ELR (cell line): Measurements from ENCODE around the gene VPS33B.
"Not testable (repeated sequence)": the region's sequence is repeated elsewhere in the genome, so short reads cannot be mapped to it uniquely, and the experiment has no call there.

Experiments
- DNase-seq: peaks from one replicate; pipeline ENCODE4 v3.0.0-alpha.2; 2015; ENCODE audit warnings: low read depth

Gene VPS33B

DNA sequence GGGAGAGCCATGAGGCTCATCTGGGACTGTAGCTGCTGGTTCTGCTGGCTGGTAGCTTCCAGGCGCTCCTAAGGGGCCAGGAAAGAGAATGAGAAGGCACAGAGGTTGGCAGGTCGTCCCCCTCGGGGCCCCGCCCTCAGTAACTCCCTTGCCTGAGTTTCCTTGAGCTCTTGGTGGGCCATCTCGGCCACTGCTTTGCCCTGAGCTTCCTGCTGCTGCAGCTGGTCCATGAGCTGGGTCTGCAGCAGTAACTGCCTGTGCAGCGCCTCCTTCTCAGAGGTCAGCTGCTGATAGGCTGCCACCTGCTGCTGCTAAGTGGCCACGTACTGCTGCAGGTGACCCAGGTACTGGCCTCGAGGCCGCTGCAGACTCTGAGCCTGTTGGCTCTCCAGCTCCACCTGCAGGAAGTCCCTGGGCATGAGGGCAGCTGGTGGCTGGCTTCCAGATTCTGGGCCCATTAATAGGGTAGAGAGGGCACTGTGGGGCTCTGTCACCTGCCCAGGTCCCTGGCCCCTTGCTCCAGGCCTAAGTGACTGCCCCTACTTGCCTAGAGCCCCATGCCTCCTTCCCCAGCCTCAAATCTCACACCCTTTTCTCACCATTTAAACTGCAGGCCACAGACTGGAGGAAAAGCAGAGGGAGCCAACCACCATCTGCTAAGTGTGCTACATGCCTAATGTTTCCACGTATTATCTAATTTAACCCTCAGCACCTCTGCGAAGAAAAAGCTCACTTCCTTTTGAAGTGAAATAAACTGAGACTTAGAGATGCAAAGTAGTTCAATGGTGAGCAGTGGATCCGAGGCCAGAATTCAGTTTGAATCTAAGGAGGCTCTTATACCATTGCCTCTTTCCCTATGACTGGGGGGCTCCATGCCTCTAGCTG lies 10.8 kb upstream of the VPS33B start:
- DNase-seq, result peak; percentile 47

DNA sequence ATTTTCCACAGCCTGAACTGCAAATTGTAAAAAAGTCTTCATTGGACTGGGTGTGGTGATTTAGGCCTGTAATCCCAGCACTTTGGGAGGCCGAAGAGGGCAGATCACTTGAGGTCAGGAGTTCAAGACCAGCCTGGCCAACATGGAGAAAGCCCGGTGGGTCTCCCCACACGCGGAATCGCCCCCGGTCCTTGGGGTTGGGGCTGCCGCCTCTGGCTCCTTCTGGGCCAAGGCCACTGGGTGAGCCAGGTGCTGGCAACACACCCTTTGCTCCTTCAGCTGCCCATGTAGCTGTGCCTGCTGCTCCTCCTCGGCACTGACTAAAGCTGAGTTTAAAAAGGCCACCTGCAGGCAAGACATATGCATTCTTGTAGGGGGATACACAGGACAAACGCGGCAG lies 9.4 kb upstream of the VPS33B start:
- DNase-seq, result no peak

DNA sequence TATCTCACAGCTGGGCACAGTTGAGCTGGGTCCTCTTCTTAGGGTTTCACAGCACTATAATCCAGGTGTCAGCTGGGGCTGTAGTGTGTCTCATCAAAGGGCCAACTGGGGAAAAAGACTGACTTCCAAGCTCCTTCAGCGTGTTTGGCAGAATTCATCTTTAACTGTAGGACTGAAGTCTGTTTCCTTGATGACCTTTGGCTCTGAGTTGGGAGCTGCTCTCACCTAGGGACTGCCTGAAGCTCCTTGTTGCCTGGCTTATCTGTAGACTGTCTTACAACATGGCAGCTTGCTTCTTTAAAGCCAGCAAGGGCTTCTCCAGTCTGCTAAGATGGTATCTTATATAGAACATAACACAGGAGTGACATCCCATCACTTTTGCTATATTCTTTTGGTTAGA lies 5.3 kb upstream of the VPS33B start:
- DNase-seq, result no peak

DNA sequence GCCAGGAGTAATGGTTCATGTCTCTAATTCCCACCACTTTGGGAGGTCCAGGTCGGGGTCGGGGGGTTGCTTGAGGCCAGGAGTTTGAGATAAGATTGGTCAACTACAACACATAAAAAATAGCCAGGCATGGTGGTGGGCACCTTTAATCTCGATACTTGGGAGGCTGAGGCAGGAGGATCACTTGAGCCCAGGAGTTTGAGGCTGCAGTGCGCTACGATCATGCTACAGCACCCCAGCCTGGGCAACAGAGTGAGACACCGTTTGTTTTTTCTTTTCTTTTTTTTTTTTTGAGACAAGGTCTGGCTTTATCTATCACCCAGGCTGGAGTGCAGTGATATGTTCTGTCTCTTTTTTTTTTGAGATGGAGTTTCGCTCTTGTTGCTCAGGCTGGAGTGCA lies 1.3 kb upstream of the VPS33B start:
- no peak for DNase-seq

DNA sequence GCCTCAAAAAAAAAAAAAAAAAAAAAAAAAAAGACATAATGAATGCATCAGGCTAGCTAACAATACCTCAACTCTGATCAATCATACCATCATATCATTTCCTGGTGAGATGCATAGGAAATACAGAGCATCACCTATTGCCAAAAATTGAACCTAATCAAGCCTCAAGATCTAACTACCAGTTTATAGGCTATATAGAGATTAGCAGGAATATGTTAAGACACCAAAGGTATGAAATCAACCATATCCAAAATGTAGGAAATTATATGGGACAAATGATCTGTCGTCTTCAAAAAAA lies 387 bp upstream of the VPS33B start:
- no peak for DNase-seq

DNA sequence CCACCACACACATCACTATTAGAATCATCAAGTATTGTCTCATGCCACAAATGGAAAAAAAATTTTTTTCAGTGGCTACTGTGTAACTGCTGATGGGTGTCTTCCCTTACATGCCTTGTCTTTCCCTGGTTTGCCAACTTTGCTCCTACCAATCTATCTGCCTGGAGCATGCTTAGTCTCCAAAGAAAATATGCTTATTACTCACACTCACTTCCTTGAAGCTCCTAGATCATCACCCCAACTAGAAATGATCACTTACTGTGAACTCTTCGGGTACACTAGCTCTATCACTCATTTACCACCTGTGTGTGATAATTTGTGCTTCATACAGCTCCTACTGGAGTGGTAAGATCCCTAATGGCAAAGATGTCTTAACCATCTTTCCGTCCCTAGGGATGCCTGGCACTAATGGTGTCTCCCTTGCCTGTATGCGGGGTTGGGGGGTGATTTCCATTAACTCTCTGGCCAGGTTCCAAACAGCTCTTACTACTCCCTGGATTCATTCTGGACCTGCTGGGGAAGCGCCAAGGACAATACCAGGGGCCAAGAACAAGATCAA lies 799 bp downstream of the VPS33B start:
- peak; percentile 54 for DNase-seq

DNA sequence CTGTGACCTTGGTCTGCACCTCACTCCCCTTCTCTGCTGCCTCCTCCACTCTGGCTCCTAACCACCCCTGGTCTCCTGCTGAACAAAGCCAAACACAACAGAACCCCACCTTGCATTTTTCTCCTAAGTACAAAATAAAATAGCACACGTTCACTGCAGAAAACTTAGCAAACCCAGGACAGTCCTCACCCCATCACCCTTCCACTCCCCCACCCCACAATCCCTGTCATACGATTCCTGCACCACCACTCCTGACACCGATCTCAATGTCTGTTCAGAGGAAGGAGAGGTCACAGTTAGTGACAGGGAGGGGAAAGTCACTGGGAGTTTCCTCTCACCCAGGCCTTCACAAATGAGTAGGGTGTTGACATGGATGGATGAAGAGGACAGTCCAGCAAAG lies 4.2 kb downstream of the VPS33B start:
- DNase-seq, result no peak

DNA sequence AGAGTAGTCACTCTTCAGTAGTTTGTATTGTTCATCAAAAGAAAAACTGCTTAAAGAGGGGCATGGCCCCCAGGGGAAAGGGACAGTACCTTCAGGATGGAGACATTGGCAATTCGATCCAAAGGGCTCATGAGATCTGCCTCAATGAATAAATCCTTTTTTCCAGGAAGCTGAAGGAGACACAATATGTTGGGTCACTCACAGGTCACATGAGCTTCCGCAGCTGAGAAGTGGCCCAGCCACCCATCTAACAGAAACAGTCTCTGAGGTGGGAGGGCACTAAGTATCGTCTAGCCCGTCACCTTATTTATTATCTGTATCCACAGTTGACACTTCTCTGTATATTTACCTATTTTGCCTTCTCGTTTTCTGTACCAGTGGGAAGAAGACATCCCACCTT lies 4.7 kb downstream of the VPS33B start:
- no peak for DNase-seq

DNA sequence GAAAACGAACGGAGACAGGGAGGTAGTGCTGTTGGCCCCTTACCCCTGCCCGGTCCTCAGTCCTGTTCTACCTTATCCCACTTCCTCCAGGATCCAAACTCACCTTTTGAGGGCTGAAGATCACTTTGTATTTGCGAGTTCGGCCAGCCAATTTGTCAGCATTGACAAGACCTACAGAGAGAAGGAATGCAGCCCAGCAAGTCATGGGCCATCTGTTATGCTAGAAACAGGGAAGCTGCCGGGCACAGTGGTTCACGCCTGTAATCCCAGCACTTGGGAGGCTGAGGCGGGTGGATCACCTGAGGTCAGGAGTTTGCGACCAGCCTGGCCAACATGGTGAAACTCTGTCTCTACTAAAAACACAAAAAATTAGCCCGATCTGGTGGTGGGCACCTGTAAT lies 8.7 kb downstream of the VPS33B start:
- not testable (repeated sequence) for DNase-seq

DNA sequence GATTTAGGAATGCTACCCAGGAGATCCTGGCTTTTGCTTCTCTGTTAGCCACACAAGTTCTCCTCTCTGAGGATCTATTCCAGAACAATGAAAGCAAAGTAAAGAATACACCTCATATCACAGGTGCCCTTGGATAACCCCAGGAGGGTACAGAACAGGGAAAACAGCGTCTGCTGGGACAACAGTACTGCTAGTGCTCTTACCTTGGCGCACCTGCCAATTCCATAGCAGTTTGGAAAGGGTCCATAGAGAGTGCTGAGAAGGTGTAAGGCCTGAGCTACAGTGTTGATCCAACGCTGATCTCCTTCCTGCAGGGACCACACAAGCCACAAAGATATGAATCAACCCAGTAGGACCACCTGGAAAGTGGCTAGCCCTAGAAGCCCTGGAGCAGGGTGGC lies 15.1 kb downstream of the VPS33B start:
- no peak for DNase-seq

DNA sequence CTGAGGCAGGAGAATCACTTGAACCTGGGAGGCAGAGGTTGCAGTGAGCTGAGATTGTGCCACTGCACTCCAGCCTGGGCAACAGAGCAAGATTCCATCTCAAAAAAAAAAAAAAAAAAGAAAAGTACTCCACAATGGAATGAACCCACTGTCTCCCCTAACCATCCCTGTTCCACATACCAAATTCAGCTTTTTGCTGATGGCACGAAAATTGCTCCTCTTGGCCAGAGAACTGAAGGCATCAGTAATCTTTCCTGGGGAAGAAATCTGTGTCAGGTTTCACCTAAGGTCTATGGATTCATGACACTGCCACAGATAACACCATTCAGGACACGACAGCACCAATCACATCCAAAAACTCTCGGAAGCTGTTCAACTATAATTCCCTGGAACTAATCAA lies 21.2 kb downstream of the VPS33B start:
- DNase-seq, result no peak

DNA sequence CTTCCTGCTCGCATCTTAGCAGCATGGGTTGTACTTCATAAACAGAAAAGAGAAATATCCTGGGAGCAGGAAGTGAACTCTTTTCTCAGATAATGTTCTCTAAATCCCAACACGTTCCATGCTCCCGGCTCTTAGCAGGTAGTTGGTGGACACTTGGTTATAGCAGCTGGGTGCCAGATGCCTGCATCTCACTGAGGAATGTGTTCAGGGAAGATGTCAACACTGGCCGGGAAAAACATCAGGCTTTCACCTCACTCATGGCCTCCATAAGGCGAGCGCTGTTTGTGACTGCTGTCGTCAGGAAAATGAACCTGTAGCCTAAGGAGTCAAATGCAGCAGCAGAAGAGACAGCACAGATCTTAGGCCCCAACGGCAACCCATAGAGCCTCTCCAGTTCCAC lies 23.7 kb downstream of the VPS33B start:
- DNase-seq, result no peak

DNA sequence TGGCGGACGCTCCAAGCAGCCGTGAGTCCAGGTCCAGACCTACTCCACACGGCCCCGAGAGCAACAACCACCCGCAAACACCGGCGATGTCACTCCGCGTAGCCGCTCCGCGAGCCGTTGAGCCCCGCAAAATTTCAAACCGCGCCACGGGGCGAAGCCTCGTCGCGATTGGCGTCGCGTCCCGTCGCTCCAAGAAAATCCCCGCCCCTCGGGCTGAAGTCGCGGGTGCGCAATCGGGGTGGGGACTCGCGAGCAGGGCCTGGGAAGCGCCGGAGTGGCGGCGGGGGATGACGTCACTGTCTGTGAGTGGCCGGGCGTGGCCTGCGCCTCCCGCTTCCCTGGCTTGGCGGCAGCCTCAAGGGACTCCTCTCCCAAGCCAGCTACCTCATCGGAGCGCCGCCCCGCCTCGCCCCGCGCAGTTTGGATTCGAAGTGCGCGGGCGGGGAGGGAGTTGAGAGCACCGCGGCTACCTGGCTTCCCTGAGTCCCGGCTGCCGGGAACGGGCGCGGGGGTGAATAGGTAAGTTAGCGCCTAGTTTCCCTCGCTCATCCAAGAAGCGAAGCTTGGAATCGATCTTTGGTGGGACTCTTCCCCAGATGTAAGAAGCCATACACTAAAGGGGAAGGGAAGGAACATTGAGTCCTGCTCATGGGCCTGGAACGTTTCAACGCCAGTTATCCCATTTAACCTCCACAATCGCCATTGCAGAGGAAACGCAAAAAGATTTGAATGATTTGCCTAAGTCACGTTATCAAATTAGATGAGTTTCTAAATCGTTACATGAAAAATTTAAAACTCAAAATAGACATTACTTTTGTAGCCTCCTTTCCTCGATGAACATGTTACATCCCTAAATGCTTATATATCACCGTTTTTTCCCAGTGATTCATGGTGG lies 27.7 kb downstream of the VPS33B start, which contains the start of gene PRC1:
Gene PRC1 (minus strand): TSS at position 119 of the 895 bp plus-strand sequence. CDS start 118 bp downstream, at position 1.
- peak; percentile 98 for DNase-seq

DNA sequence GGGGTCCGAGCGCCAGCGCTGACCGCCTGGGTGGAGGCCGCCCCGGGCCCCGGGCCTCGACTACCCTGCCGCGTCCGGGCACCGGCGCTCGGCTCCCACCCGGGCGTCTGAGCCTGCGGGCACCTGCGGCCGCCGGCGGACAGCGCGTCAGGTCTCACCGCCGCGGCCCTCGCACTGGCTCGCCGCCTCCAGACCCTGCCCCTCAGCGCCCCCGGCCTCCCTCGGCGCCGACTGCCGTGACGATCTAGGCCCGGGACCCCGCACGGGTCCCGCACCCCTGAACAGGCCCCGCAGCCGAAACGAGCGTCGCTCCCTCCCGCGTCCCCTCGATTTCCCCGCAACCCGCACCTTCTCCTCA lies 28.4 kb downstream of the VPS33B start:
- peak; percentile 17 for DNase-seq

DNA sequence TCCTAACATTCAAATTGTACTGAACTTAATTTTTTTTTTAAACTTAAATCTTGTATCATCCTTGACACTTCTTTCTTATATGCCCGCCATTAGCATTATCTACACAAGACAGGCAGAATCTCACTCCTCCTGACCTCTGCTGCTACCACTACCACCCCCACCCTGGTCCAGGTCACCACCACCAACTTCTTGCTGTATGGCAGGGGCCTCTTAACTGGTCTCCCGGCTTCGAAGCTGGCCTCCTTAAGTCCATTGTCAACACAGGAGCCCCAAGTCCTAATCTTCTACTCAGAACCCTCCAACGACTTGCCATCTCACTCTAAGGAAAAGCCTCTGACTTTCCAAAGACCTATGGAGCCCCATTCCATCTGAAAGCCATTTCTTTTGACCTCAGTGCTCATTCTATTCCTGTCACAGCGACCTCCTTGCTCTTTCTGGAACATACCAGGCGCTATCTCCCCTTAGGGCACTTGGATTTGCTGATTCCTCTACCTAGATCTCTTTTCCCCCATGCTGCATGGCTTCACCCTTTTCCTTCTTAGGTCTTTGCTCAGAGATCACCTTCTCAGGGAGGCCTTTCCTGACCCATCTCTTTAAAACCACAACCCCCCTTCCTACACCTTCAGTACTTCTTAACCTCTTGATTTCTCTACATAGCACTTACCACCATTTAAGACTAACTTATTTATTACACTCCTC lies 30.7 kb downstream of the VPS33B start:
- no peak for DNase-seq

DNA sequence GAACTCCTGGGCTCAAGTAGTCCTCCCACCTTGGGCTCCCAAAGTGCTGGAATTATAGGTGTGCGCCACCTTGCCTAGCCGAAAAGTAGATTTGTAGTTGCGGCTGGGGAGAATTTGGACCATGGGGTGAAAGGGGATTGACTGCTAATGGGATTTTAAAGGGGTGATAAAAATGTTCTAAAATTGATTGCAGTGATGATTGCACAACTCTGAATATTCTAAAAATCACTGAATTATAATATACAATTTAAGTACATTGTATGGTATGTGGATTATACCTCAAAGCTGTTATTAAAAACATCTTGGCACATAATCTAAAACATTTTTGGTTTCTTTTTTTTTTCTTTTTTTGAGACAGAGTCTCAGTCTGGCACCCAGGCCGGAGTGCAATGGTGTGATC lies 31.9 kb downstream of the VPS33B start:
- DNase-seq, result no peak

DNA sequence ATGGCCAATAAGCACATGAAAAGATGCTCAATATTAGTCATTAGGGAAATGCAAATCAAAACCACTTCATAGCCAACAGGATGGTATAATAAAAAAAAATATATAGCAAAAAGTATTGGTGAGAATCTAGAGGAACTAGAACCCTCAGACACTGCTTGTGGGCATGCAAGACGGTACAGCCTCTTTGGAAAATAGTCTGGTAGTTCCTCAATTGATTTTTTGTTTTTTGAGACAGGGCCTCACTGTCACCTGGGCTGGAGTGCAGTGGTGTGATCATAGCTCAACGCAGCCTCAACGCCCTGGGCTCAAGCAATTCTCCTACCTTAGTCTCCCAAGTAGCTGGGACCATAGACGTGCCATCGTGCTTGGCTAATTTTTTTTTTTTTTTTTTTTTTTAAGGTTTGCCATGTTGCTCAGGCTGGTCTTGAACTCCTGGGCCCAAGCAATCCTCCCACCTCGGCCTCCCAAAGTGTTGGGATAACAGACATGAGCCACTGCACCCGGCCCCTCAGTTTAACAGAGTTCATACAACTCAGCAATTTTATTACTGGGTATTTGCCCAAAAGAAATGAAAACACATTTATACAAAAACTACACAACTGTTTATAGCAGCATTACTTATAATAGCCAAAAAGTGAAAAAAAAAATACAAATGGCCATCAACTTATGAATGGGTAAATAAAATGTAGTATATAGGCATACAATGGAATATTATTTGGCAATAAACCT lies 33.2 kb downstream of the VPS33B start:
- no peak for DNase-seq

DNA sequence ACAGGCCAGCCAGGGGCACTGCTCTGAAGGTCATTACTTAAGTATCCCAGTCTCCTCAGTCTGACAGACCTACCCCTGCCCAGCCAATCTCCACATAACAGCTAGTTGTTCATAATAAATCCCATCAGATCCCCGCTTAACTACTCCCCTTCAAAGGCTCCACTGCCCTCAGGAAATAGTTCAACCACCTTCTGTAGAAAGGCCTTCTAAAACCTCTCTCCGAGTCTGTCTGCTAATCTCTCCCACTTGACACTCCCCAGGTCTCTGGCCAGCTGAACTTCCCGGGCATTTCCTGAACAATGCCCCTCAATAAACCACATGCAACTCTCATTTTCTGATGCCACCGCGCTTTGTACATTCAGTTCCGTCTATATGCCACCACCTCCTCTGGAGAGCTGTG lies 34.1 kb downstream of the VPS33B start:
- no peak for DNase-seq

DNA sequence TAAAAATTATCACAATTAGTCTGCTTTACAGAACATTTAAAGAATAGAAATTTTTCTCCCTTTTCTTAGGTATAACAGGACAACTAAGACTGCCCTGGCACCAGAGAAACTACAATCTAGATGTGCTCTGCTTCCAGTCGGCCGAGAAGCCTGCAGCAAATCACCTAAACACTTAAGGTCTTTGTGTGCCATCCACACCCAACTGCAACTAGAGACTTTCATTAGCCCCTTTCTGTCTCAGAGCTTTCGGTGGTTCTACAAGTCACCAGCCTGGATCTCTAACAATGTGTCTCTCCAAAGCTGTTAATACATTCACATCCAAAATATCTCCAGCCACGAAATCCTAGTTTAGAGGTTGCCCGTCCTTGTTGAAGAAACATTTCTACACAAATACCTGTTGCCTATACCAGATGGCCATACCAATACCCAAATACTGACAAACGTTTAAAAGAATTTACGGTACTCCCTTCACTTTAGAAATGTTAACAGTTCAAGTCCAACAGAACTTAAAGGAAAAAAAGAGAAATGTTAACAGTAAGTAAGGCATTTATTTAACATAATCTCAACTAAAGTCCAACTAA lies 34.7 kb downstream of the VPS33B start:
- DNase-seq, result no peak

DNA sequence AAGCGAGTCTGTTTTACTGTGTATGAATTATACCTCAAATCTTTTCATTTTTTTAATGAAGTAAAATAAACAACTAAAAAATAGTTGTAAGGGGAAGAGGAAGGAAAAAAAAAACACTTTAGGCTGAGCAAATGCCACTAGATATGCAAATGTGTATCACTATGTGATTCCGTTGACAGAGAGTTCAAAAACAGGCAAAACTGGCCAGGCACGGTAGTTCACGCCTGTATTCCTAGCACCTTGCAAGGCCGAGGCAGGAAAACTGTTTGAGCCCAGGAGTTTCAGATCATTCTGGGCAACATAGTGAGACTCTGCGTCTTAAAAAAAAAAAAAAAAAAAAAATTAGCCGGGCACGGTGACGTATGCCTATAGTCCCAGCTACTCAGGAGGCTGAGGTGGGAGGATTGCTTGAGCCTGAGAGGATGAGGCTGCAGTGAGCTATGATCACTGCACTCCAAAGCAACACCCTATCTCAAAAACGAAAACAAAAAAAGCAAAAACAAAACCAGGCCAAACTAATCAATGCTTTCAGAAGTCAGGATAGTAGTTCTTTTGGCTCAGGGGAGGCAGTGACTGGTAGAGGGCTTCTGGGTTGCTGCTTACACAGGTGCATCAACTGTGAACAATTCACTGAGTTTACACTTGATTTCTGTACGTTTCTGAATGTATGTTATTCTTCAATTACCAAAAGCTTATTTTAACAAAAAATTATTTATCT lies 35.4 kb downstream of the VPS33B start:
- DNase-seq, result no peak

DNA sequence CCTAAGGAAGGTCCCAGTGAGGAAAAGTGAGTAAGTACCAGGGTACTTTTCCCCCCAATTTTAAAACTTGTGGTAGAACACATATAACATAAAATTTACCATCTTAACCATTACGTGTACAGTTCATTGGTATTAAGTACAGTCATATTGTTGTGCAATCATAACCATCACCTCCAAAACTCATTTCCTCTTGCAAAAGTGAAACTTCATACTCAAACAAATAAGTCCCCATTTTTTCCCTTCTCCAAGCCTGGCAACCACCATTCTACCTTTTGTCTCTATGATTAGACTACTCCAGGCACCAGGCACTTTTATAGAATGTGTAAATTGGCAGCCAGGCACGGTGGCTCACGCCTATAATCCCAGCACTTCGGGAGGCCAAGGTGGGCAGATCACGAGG lies 40.3 kb downstream of the VPS33B start:
- peak; percentile 55 for DNase-seq
